Left ventricle myocardium inferior (tissue), 1 donor: ENCODE measurements around the gene FSD1. TPM values are rescaled to one million over a fixed set of nuclear protein-coding genes. Genes with fewer than 3 reads are reported as not detected.
A peak's percentile ranks its signal among the peaks of the same experiment; 100 is the strongest.

Experiments used
- DNase-seq: peaks from one replicate; pipeline ENCODE4 v3.0.0-alpha.2; 2020
- H3K27ac ChIP-seq: fragments of 200-600 bp; replicated peaks from 2 replicates; pipeline ENCODE4 v1.8.0; 2021
- H3K27me3 ChIP-seq: fragments of 200-600 bp; 2 replicates; pipeline ENCODE4 v1.8.0; 2021; ENCODE audit warnings: low read depth
- H3K36me3 ChIP-seq: fragments of 200-600 bp; 2 replicates; pipeline ENCODE4 v1.8.0; 2021
- H3K4me1 ChIP-seq: fragments of 200-600 bp; 2 replicates; pipeline ENCODE4 v1.8.0; 2021
- H3K4me3 ChIP-seq: fragments of 200-600 bp; 2 replicates; pipeline ENCODE4 v1.8.0; 2021; ENCODE audit warnings: mild to moderate bottlenecking, moderate library complexity
- H3K9me3 ChIP-seq: fragments of 200-600 bp; replicated peaks from 2 replicates; pipeline ENCODE4 v1.8.0; 2021
- CTCF ChIP-seq: fragments of 200-600 bp; IDR thresholded peaks from 2 replicates; pipeline ENCODE4 v1.8.0; 2021; ENCODE audit warnings: antibody characterized with exemption, mild to moderate bottlenecking, borderline replicate concordance
- intact Hi-C: fragments of 100-400 bp; cut with micrococcal nuclease; formaldehyde crosslinking; loops from one replicate; pipeline ENCODE4 v1.11.0; 2022
- total RNA-seq: library from RNA; stranded (reverse); fragmentation: NEBNext Ultra II Directional; extraction: Animal tissue kit (Norgen Biotek cat#: 25700); gene quantifications from one replicate; pipeline ENCODE4 v1.2.1, GENCODE V29; 2021
- donor health status: DM: no; HTN: yes; CAD: no; lungs with severe emphysema.

FSD1 gene
- total RNA-seq, 1 donor from 2014 or later: not detected

- DNase-seq: no peak
- Histone ChIP-seq H3K27me3 (no peaks in the 10 kb centered on the region), H3K4me1 (peaks cover 22% of the 10 kb centered on the region), H3K9me3 (peaks cover 4% of the 10 kb centered on the region), H3K36me3 (no peaks in the 10 kb centered on the region), H3K4me3 (no peak overlapping the region), H3K27ac (no peak overlapping the region)
- intact Hi-C loops: no loop called here
- no peak for TF ChIP-seq CTCF
Measured at GRCh38 chr19:4324228-4324627, 19.8 kb downstream of the FSD1 start.

GRCh38 chr19:4326215-4326836 lies 21.9 kb downstream of the FSD1 start:
- H3K4me3 ChIP-seq: no peak overlapping the region
- DNase-seq: no peak
- TF ChIP-seq CTCF: no peak
- H3K36me3 ChIP-seq: no peaks in the 10 kb centered on the region
- peaks cover 4% of the 10 kb centered on the region for H3K9me3 ChIP-seq
- no peak overlapping the region for H3K27ac ChIP-seq
- peaks cover 22% of the 10 kb centered on the region for H3K4me1 ChIP-seq
- intact Hi-C loops: no loop called here
- H3K27me3 ChIP-seq: no peaks in the 10 kb centered on the region

- no peak for DNase-seq
- Histone ChIP-seq H3K4me3 (peak overlapping the region; percentile 71), H3K4me1 (peaks cover 22% of the 10 kb centered on the region), H3K27me3 (no peaks in the 10 kb centered on the region), H3K27ac (no peak overlapping the region), H3K9me3 (no peaks in the 10 kb centered on the region), H3K36me3 (no peaks in the 10 kb centered on the region)
- intact Hi-C loops: no loop called here
- no peak for TF ChIP-seq CTCF
Measured at GRCh38 chr19:4326837-4327251, 22.4 kb downstream of the FSD1 start.

- H3K27ac ChIP-seq: peak overlapping the region; percentile 56
- intact Hi-C loops: no loop called here
- H3K27me3 ChIP-seq: no peaks in the 10 kb centered on the region
- H3K4me3 ChIP-seq: peak overlapping the region; percentile 71
- no peak for TF ChIP-seq CTCF
- H3K9me3 ChIP-seq: no peaks in the 10 kb centered on the region
- DNase-seq: peak; percentile 75
- no peaks in the 10 kb centered on the region for H3K36me3 ChIP-seq
- peaks cover 22% of the 10 kb centered on the region for H3K4me1 ChIP-seq
Measured at GRCh38 chr19:4327252-4327876, 23.0 kb downstream of the FSD1 start.

- intact Hi-C loops: no loop called here
- no peaks in the 10 kb centered on the region for H3K27me3 ChIP-seq
- DNase-seq: no peak
- TF ChIP-seq CTCF: no peak
- H3K4me1 ChIP-seq: peaks cover 22% of the 10 kb centered on the region
- no peaks in the 10 kb centered on the region for H3K36me3 ChIP-seq
- no peaks in the 10 kb centered on the region for H3K9me3 ChIP-seq
- peak overlapping the region; percentile 71 for H3K4me3 ChIP-seq
- H3K27ac ChIP-seq: peak overlapping the region; percentile 56
Measured at GRCh38 chr19:4327877-4328242, 23.5 kb downstream of the FSD1 start.
